Suprapubic skin (tissue), 3 donors: ENCODE data around the gene DDT.
"Not testable (repeated sequence)": the region's sequence is repeated elsewhere in the genome, so short reads cannot be mapped to it uniquely, and the experiment has no call there.

ENCODE experiments used
- CTCF ChIP-seq, 2 donors: fragments of 200-600 bp in 1 of 2; fragments of 450-650 bp in 1 of 2; sonication (generic) in 1 of 2; IDR thresholded peaks; one replicate each; pipeline ENCODE4 v1.5.1; 2016 to 2019; ENCODE audit warnings: antibody characterized with exemption in 2 of 2, mild to moderate bottlenecking in 1 of 2, moderate library complexity in 1 of 2
- EP300 ChIP-seq: sonication (generic); formaldehyde crosslinking; IDR thresholded peaks from one replicate; pipeline ENCODE4 v1.6.1; 2017; ENCODE audit warnings: antibody characterized with exemption

DNA sequence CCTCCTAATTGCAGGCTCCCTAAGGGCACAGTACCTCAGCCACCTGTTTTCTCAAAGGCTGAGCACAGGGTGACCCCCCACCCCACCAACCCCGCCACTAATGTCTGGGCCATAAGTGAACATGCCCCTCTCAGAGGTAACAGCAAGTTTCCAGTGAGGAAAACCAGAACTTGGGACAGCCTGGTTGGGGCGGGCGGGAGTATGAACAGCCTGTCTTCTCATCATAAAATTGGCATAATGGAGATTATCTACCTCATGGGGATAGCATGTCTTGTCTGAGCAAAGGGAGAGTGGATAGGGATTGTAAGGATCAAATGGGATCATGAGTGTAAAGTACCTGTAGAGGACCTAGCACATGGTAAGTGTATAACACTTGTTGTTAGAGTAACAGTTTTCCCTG, 2.3 kb downstream of the DDT start:
- not testable (repeated sequence) for TF ChIP-seq CTCF (IDR thresholded peaks at IDR 0.05); EP300
